GM12872 (cell line): ENCODE results near the gene MMD2.

ENCODE experiments used
- CTCF ChIP-seq: IDR thresholded peaks from 3 replicates; pipeline ENCODE4 v1.5.1; 2011; ENCODE audit warnings: low read depth, mild to moderate bottlenecking, low read length, moderate library complexity; ENCODE audit not compliant: insufficient read depth

MMD2 gene

GRCh38 chr7:4885317-4885807 lies 73.6 kb downstream of the MMD2 start:
- no peak for TF ChIP-seq CTCF

- TF ChIP-seq CTCF, result no peak
Observed at GRCh38 chr7:4884164-4884563, 74.8 kb downstream of the MMD2 start.

GRCh38 chr7:4883372-4884144 lies 75.4 kb downstream of the MMD2 start, which contains the start of gene RADIL:
Gene RADIL (minus strand): TSS chr7:4883716. CDS start chr7:4878139, 5,577 bp downstream.
- peak; percentile 47 for TF ChIP-seq CTCF

GRCh38 chr7:4883033-4883371 lies 76.0 kb downstream of the MMD2 start:
- no peak for TF ChIP-seq CTCF

GRCh38 chr7:4882169-4883032 lies 76.6 kb downstream of the MMD2 start:
- no peak for TF ChIP-seq CTCF

- TF ChIP-seq CTCF, result no peak
Observed at GRCh38 chr7:4880218-4880617, 78.8 kb downstream of the MMD2 start.

- TF ChIP-seq CTCF, result no peak
Observed at GRCh38 chr7:4879396-4880081, 79.4 kb downstream of the MMD2 start.
